ENCODE results near the gene RRP36.

The RRP36 gene

GRCh38 chr6:43009124-43009523 is 12.3 kb upstream of the RRP36 start:
- DNase-seq: peak; percentile 81

DNA sequence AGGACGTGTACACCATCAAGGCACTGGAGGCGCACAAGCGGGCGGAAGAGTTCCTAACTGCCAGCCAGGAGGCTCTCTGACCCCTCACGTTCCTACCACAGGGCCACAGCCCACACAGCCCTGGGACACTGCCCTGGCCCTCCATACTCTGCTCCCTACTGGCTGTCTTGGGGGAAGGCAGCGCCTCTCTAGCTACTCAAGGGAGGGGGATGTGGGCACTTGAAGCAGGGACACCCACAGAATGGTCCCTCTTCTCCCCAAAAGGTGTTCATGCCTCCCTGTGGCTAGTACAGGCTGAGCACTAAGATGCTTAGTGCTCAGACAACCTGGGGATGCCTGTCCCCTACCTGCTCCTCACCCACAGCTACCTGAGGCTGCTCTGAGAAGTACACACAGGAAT is 10.2 kb upstream of the RRP36 start:
- no peak for DNase-seq

DNA sequence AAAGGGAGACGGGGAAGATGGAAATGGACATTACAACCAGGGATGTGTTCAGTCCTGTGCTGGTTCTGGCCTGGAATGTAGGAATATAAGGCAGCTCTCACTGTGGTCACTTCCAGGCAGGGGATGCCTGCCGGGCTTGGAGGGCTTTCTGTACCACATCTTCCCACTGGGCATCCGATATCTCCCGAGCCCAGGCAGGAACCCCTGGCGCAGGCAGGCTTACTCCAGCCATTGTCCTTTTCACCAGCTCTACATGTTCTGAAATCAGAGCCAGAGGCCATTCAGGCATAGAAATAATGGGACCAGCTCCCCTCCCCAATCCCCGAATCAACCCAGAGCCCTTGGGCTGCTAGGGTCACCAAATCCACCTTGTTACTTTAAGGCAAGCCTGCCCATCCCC is 9.1 kb upstream of the RRP36 start:
- no peak for DNase-seq

DNA sequence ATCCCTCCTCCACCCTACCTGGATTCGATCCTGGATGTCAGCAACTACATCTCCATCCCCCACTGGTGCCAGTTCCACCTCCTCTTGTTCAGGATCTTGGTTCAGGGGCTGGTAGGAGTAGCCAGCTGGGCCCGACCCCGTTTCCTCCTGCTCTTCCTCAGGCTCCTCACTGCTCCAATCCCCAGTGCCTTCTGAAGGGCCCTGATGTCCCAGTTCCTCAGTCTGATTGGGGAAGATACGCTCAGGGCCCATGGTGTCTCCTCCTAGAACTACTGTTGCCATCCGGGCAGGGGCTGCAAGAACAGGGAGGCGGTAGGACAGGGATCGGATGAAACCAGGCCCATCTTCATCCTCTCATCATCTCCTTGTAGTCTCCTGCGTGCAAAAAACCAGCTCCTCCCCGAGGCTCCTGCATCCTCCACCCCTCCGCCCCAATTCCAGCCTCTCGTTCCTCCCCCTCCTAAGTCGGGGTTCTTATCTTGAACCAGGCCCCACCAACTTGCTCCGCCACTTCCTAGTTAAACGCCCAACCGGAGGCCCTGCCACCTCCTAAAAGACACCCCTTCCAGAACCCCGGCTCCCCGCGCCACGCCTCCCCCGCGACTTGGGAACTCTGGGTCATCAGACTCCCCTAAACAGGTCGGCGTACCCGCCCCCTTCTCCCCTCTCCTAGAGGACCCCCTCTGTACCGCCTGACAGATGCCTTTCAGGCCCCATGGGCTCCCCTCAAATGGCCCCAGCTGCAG is 8.2 kb upstream of the RRP36 start:
- peak; percentile 95 for DNase-seq

- peak; percentile 100 for DNase-seq
Measured at GRCh38 chr6:43013843-43014433, 7.5 kb upstream of the RRP36 start, which contains the start of the genes KLHDC3 and MEA1. KLHDC3 (plus strand) TSS chr6:43014249; CDS start chr6:43017193, 2,944 bp downstream. MEA1 (minus strand) TSS chr6:43013946; CDS start chr6:43013813, 133 bp downstream.

GRCh38 chr6:43014434-43014909 is 7.0 kb upstream of the RRP36 start:
- DNase-seq: peak; percentile 38

DNA sequence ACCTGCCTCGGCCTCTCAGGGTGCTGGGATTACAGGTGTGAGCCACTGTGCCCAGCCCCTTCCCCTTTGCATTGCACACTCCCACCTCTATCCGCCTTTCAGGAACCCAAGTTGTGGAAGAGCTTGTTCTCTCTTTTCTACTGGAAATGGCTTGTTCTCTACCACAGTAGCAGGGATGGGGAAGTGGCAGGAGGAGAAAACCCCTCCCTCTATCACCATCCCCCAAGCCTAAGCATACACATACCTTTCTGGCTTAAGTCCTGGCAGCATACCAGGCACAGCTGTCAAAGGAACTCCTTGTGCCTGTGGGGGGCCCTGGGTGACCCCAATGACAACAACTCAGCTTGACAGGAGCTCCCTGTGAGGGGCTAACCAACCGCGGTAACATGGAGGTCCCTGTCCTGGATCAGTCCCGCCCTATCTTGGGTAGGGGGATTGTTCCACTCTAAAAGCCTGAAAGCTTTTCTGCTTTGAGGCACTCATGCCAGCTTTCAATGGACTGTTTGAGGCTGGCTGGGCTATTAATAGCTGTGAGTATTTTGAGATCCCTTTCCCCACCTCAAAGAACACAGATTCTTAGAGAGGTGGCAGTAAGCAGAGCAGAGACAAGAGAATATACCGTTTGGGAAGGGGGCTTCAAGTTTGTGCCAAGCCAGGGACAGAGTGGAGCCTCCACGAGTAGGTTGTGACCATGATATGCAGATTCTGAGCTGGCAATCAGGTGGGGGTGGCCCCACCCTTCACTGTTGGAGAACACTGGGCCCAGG is 5.1 kb upstream of the RRP36 start:
- DNase-seq: no peak

DNA sequence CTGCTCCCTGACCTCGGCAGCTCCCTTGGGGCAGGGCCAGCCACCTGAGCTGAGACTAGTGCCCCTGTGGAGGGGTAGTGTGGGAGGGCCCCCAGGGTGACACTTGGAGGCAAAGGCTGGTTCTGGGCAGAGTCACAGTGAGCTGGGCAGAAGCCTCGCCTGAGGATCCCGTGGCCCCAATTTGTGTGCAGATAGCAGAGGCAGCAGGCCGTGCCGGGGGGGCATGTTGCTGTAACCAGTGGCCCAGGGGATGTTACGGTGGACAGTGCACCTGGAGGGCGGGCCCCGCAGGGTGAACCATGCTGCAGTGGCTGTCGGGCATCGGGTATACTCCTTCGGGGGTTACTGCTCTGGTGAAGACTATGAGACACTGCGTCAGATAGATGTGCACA is 4.5 kb upstream of the RRP36 start:
- peak; percentile 19 for DNase-seq

DNA sequence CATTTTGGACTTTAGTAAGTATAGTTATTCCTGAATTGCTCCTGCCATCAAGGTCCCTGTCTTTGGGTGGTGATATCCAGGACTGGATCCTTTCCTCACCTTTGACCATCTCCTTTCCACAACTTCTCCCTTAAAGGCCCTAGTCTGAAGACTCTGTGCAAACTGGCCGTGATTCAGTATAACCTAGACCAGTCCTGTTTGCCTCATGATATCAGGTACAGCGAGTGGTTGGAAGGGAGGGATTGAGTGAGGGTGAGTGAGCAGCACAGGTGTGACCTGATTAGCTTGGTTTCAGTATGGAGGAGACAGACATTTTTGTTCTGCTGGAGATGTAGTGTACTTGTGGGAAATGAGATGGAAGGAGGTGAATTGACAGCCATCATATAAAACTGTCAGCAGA is 2.3 kb upstream of the RRP36 start:
- no peak for DNase-seq

- no peak for DNase-seq
Measured at GRCh38 chr6:43020052-43020705, 1.2 kb upstream of the RRP36 start.

GRCh38 chr6:43020847-43021246 is 576 bp upstream of the RRP36 start:
- peak; percentile 22 for DNase-seq

- no peak for DNase-seq
Measured at GRCh38 chr6:43024436-43024835, 3.0 kb downstream of the RRP36 start.

GRCh38 chr6:43026365-43026764 is 4.9 kb downstream of the RRP36 start:
- no peak for DNase-seq

GRCh38 chr6:43029120-43029519 is 7.7 kb downstream of the RRP36 start:
- DNase-seq: no peak

DNA sequence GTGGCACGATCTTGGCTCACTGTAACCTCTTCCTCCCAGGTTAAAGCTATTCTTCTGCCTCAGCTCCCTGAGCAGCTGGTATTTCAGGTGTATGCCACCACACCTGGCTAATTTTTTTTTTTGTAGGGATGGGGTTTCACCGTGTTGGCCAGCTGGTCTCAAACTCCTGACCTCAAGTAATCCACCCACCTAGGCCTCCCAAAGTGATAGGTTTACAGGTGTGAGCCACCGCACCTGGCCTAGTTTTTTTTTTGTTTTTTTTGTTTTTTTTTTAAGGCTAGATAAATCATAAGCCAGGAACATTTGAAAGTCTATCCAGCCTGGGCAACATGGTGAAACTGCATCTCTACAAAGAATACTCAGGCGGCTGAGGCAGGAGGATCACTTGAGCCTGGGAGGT is 10.9 kb downstream of the RRP36 start:
- no peak for DNase-seq

DNA sequence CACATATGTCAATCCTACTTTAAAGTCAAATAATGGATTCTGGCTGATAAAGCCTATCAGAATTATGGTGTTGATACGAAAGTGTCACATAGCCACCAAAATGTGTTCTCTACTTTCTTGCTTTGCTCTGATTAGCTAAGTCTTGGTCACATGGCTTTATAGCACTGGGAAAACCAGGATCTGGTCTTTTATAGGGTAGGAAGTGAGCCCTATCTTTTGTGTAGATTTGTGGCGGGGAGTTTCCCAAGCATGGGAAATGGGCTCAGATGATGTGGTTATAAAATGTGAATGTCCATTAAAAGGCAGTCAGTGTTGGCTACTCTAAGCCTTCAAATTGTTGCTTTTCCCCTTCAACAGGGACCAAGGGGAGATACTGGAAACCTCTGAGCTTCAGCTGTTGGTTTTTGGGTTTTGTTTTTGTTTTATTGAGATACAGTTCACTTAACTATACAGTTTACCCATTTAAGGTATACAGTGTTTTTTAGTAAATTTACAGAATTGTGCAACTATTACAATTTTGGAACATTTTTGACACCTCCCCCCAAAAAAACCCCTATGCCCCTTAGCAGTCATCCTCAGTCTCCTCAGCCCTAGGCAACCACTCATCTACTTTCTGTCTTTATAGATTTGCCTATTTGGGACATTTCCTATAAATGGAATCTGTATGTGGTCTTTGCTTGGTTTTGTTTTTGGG is 12.2 kb downstream of the RRP36 start:
- DNase-seq: no peak

DNA sequence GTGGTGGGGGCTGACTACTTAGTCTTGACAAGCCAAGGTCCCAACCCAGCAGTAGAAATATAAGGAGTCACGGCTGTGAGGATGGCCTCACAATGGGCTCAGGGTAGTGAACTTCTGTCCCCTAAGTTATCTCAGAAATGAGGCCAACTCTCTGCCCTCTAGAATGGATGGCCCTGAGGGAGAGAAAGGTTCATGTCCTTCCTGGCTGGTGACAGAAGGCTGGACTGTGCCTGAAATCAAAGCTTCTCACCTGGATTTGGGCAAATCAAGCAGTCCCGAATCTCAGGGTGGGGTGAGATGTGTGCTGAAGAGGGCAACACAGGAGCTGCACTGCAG is 12.7 kb downstream of the RRP36 start:
- DNase-seq: no peak

- DNase-seq: no peak
Measured at GRCh38 chr6:43035495-43036194, 14.2 kb downstream of the RRP36 start.

DNA sequence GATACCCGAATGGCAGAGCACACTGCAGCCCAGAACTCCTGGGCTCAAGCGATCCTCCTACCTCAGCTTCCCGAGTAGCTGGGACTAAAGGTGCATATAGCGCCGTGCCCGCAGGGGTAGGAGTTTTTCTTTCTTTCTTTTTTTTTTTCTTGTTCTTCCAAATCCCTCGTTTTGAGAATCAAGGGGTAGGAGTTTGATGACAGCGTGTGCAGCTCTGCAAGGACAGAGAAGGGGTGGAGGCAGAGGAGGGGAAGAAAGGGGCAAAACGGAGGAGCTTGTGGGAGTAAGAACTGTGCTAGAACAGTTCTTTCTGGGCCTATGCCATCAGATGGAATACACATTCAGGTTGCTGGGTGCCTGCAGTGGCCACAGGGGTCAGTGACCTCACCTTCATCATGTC is 15.3 kb downstream of the RRP36 start:
- no peak for DNase-seq

GRCh38 chr6:43037197-43037596 is 15.8 kb downstream of the RRP36 start:
- no peak for DNase-seq

- no peak for DNase-seq
Measured at GRCh38 chr6:43037706-43038105, 16.3 kb downstream of the RRP36 start.

GRCh38 chr6:43038727-43039126 is 17.3 kb downstream of the RRP36 start:
- no peak for DNase-seq

Measured in hematopoietic multipotent progenitor cell treated with erythropoietin and hydrocortisone succinate and interleukin-3 and kit ligand, for 4 days (in vitro differentiated cells).